ENCODE measurements around the gene DDX60. TPM values are rescaled to one million over a fixed set of nuclear protein-coding genes. Genes with fewer than 3 reads are reported as not detected.
"Not testable (repeated sequence)": the region's sequence is repeated elsewhere in the genome, so short reads cannot be mapped to it uniquely, and the experiment has no call there.

DDX60 gene
- total RNA-seq, 1 donor from 2014 or later: 19.2 TPM

GRCh38 chr4:168293386-168293975, 25.1 kb downstream of the DDX60 start:
- no peak overlapping the region for H3K4me3 Mint-ChIP-seq
- H3K36me3 Mint-ChIP-seq: peaks cover 34% of the 10 kb centered on the region
- no peak for TF ChIP-seq CTCF (IDR thresholded peaks at IDR 0.05; ENCODE audit: unreplicated experiment)
- no peaks in the 10 kb centered on the region for H3K4me1 Mint-ChIP-seq
- no peaks in the 10 kb centered on the region for H3K27me3 Mint-ChIP-seq (ENCODE audit: low read depth)
- no peaks in the 10 kb centered on the region for H3K9me3 Mint-ChIP-seq
- DNase-seq (ENCODE audit: low spot score in 2 of 2, unreplicated experiment in 2 of 2): no peak
- H3K27ac Mint-ChIP-seq: no peak overlapping the region

- Mint-ChIP-seq H3K9me3 (no peaks in the 10 kb centered on the region), H3K27ac (no peak overlapping the region), H3K4me3 (no peak overlapping the region), H3K36me3 (peaks cover 27% of the 10 kb centered on the region), H3K27me3 (ENCODE audit: low read depth) (no peaks in the 10 kb centered on the region), H3K4me1 (no peaks in the 10 kb centered on the region)
- TF ChIP-seq CTCF (IDR thresholded peaks at IDR 0.05; ENCODE audit: unreplicated experiment): no peak
- no peak for DNase-seq (ENCODE audit: low spot score in 2 of 2, unreplicated experiment in 2 of 2)
Observed at GRCh38 chr4:168291242-168291641, 27.3 kb downstream of the DDX60 start.

- H3K9me3 Mint-ChIP-seq; H3K27ac Mint-ChIP-seq; H3K4me1 Mint-ChIP-seq; H3K4me3 Mint-ChIP-seq; H3K27me3 Mint-ChIP-seq (ENCODE audit: low read depth); DNase-seq (ENCODE audit: low spot score in 2 of 2, unreplicated experiment in 2 of 2): not testable (repeated sequence)
- H3K36me3 Mint-ChIP-seq: peaks cover 26% of the 10 kb centered on the region
Observed at GRCh38 chr4:168285850-168286249, 32.7 kb downstream of the DDX60 start.

GRCh38 chr4:168279556-168279955, 39.0 kb downstream of the DDX60 start:
- Mint-ChIP-seq H3K36me3 (peaks cover 48% of the 10 kb centered on the region), H3K4me1 (no peaks in the 10 kb centered on the region), H3K4me3 (no peak overlapping the region), H3K27me3 (ENCODE audit: low read depth) (no peaks in the 10 kb centered on the region), H3K27ac (no peak overlapping the region), H3K9me3 (no peaks in the 10 kb centered on the region)
- TF ChIP-seq CTCF (IDR thresholded peaks at IDR 0.05; ENCODE audit: unreplicated experiment): no peak
- DNase-seq (ENCODE audit: low spot score in 2 of 2, unreplicated experiment in 2 of 2): no peak

GRCh38 chr4:168275836-168276235, 42.7 kb downstream of the DDX60 start:
- Mint-ChIP-seq H3K27me3 (ENCODE audit: low read depth) (no peaks in the 10 kb centered on the region), H3K9me3 (no peaks in the 10 kb centered on the region), H3K36me3 (peaks cover 55% of the 10 kb centered on the region), H3K4me1 (no peaks in the 10 kb centered on the region), H3K27ac (no peak overlapping the region), H3K4me3 (no peak overlapping the region)
- no peak for TF ChIP-seq CTCF (IDR thresholded peaks at IDR 0.05; ENCODE audit: unreplicated experiment)
- no peak for DNase-seq (ENCODE audit: low spot score in 2 of 2, unreplicated experiment in 2 of 2)

GRCh38 chr4:168274871-168275270, 43.7 kb downstream of the DDX60 start:
- Mint-ChIP-seq H3K4me1 (no peaks in the 10 kb centered on the region), H3K9me3 (no peaks in the 10 kb centered on the region), H3K36me3 (peaks cover 53% of the 10 kb centered on the region), H3K4me3 (no peak overlapping the region), H3K27me3 (ENCODE audit: low read depth) (no peaks in the 10 kb centered on the region), H3K27ac (no peak overlapping the region)
- no peak for TF ChIP-seq CTCF (IDR thresholded peaks at IDR 0.05; ENCODE audit: unreplicated experiment)
- DNase-seq (ENCODE audit: low spot score in 2 of 2, unreplicated experiment in 2 of 2): no peak

Measured in mesothelial cell of epicardium (in vitro differentiated cells).